ENCODE results near the gene SCFD2.
"Not testable (repeated sequence)": the region's sequence is repeated elsewhere in the genome, so short reads cannot be mapped to it uniquely, and the experiment has no call there.

Gene SCFD2

DNA sequence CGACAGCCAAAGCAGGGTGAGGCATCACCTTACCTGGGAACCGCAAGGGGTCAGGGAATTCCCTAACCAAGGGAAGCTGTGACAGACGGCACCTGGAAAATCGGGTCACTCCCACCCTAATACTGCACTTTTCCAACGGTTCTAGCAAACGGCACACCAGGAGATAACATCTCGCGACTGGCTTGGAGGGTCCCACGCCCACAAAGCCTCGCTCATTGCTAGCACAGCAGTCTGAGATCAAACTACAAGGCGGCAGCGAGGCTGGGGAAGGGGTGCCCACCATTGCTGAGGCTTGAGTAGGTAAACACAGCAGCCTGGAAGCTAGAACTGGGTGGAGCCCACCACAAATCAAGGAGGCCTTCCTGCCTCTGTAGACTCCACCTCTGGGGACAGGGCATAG, 25.7 kb downstream of the SCFD2 start:
- not testable (repeated sequence) for DNase-seq

DNA sequence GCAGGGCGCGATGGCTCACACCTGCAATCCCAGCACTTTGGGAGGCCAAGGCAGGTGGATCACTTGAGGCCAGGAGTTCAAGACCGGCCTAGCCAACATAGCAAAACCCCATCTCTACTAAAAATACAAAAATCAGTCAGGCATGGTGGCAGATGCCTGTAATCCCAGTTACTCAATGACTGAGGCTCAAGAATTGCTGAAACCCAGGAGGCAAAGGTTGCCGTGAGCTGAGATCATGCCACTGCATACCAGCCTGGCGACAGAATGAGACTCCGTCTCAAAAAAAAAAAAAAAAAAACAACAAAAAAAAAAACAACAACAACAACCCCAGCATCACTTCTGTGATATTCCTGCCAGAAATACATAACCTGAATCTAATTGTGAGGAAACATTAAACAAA, 30.9 kb downstream of the SCFD2 start:
- DNase-seq, result not testable (repeated sequence)

DNA sequence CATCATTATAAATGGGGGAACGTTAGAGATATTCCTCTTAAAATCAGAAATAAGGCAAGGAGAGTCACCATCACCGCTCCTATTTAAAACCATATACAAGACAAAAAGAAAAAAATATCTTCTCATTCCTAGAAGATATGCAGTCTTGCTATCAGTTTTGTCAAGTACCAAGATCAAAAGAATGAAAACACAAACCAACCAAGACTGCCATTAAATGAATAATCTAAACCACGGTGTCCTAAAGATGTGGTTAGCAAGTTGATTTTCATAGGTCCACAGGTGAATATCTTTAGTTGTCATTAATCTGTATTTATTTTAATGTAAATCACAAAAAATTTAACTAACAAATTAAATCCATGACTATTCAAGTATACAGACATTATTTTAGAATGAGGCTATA, 39.3 kb downstream of the SCFD2 start:
- no peak for DNase-seq

DNA sequence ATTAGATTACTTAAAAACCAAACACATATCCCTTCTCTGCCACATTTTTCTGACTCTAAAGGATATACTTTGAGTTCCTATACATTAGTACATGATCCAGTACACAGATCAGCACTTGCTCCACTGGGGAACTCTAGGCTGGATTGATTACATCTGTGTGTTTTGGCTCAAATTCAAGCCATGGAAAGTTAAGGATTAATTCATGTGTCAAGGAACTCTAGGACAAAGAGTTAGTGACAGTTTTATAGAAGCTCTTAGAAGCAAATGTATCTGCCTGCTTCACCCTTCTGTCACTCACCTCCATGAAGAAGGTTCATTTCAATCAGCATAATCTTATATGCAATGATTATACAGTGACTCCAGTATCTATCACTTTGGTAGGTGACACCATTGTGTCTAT, 43.2 kb downstream of the SCFD2 start:
- DNase-seq, result no peak

DNA sequence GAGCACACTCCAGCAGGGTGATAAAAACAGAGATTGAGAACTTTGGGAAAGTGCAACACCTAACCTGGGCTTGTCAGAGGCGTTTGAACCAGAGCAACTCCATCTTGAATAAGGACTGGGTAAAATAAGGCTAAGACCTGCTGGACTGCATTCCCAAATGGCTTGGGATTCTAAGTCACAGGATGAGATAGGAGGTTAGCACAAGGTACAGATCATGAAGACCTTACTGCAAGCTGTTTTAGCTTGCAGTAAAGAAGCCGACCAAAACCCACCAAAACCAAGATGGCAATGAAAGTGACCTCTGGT, 43.9 kb downstream of the SCFD2 start:
- DNase-seq, result no peak

DNA sequence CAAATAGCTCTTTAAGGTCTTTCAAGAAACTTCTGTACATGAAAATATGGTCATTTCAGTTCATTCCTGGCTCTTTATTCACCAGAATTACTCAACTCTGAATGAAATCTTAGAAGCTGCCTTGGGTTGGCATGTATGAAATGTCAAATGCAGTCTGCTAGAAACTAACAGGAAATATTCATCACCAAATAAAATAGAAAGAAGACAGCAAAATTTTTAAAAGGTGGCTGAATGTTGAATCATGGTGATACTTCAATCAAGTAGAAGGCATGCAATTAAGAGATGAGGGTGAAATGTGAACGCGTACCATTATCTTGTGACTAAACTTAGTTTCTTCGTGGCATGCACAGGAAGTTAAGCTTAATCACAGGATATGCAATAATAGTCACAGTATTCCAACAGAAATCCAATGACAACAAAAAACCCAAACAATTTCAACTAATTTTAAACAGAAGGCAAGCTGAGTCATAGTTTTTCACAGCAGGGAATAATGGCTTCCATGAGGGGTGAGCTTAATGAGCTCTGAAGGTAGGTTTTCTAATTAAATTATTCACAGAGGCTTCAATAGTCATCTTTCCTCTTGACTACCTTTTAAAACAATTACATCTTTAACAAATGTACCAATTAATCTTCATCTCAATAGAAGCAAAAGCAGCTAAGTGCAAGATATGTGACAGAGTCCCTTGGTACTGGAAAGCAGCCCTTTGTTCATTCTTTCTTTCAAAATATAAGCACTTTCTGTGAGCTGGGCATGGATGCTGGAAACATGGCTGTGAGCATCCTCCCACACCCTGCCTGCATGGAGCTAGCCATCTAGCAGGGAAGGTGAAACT, 44.5 kb downstream of the SCFD2 start:
- DNase-seq, result no peak

DNA sequence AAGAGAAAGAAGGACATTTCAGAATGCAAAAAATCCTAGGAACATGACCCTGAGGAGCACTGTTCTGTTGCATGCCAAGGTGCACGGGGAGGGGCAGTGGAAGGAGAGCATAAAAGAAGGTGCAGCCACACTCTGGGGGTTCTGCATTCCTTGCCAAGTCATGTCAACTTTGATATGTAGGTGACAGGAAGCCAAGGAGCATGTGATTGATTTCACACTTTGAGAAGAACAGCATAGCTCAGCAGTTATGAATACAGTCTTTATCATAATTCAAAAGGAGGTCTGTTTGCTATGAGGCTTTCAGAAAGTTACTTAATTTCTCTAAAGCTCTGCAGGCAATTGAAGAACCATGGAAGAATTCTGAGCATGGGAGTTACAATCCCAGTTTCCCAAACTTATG, 50.6 kb downstream of the SCFD2 start:
- no peak for DNase-seq

DNA sequence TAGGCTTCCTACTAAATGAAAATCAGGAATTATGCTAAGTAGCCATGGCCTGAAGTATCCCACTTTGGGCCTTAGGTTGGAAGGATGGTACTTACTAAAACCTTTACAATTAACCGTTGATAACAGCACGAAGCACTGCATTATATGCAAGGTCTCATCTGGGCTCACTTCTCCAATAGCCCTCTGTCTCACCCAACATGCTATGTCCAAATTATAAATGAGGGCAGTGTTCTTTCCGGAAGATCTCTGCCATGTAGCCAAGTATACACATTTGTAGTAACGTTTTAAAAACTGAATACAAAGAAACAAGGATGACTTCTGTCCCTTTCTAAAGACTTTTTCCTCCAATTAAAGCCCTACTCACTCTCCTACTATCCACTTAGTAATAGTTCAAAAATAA, 51.6 kb downstream of the SCFD2 start:
- no peak for DNase-seq

DNA sequence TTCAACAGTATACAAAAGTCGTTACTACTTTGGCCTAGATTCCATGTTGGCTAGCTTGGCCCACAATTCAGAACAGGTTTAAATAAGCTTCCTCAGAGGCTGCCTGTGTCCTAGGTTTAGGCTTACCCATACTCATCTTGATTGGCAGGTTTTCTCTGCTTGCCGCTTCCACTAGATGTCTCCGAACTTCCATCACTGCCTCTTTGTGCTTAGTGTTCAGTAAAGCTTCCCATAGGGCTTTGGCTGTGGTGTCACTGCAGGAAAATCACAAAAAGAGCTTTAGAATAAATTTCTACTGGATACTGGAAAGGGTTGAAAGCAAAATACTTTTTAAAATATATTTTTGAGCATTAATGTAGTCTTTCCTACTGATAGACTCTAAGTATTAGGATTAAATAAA, 52.4 kb downstream of the SCFD2 start:
- no peak for DNase-seq

DNA sequence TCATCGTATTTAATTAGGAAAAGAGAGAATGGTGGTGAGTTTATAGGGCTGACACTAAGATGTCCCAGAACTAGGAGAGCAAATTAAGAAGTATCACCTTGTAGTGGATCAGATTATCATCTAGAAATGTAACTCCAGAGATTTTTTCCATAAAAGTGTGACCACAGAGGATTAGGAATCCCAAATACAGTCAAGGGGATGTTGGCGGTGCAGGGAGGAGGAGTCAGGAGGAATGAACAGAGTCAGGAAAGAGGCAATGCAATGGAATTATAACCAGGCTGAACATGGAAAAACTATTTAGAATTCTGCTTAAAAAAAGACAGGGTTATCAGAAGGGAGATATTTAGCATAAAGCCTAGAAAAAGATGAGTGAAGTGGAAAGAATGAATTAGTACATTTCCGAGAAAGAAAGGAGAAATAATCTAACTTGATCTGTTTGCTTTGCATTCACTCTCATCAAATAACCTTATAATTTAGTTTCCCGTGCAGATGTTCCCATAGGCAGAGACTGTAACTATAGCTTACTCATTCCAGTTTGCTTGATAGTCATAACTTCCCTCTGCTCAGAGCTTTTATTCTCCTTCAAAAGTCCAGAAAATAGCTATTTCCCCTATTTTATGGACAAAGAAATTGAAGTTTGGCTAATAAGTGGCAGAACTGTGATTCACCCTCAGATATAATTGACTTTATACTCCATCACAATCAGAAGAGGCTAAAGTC, 56.4 kb downstream of the SCFD2 start:
- no peak for DNase-seq

DNA sequence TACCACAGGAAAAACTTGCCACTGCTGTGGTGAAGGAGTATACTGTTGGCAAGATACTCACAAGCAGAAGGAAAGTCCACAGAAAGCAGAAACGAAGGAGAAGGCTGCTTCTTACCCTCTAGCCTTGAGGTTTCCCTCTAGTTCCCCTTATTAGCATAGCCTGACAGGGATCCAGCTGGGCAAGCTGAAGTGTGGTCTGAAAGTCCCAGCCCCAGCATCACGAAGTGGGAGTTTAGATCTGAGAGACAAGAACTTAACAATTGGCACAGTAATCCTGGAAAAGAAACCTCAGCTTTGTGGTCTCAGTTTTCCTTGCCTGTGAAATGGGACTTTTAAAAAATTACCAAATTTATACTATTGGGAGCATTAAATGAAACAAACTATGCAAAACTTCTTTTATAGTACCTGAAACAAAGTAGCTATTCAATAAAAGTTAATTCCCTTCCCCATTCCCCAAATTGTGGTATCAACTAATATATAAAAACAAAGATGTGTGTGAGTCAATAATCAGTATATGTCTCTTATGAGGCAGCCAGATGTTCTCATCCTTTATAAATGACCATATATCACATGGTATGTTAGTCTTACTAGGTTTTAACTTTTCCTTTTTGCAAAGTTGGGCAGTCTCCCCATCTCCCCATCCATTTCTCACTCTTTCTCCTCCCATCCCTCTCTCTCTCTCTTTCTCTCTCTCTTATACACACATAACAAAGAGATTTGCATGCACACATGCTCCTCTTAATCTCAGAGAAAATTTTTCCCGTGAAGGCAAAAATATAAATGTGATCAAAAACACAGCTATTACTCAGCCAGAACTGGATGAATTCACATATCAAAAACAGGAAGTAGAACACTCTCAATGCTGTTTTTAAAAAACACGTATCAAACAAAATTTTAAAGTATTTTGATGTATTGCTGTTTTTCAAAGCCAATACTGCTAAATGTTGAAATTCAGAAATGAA, 57.8 kb downstream of the SCFD2 start:
- no peak for DNase-seq

DNA sequence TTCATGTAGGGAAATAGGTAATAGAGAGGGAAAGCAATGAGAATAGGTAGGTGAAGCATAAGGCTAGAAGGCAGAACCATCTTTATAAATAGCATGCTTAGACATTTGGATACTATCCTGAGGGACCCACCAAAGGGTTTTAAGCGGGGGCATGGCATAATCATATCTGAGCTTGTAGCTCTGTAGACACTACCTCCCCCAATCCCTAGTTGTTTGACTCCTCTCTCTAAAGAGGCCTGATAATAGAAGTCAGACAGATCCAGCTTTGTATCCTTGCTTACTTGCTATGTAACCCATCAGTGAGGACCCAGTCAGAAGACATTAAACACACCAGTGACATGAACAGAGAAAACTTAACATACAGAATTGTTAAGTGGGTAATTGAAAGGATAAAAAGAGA, 58.7 kb downstream of the SCFD2 start:
- DNase-seq, result no peak

DNA sequence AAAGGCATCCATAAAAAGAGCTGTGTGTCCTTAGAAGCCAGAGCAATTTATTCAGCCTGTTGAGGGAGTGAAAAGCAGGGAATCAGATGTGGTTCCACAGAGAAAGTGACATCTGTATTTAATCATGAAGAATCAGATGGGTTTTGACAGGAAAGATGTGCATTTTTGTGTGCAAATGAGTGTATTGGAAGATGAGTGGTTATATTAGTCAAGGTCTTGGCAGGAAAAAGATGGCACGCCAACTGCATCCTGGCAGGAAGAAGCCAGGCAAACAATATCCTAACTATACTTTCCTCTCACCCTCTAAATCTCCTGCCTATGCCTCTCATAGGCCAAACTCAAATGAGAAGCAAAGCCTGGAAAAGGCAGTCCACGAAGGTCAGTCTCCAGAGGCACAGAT, 59.1 kb downstream of the SCFD2 start:
- DNase-seq, result no peak

DNA sequence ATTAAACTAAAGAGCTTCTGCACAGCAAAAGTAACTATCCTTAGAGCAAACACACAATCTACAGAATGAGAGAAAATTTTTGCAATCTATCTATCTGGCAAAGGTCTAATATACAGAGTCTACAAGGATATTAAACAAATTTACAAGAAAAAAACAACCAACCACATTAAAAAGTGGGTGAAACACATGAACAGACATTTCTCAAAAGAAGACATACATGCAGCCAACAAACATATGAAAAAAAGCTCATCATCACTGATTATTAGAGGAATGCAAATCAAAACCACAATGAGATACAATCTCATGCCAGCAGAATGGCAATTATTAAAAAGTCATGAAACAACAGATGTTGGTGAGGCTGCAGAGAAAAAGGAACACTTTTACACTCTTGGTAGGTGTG, 73.7 kb downstream of the SCFD2 start:
- not testable (repeated sequence) for DNase-seq

DNA sequence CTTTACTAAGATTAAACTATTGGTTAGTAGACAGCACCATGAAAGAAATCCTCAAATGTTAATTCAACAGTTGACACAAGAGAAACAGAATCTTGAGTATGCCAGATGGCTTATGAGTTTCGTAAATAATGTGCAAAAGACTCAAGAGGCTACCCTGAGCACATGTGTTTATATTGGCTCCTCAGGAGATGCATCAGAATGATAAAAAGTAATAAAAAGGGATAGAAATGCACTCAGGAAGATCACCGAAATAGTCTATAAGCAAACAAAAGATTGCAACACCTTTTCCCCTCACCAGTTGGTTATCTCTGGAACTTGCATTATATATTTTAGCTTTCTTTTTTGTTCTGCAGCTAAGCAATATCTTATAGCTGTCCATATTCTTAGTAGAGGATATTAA, 84.4 kb downstream of the SCFD2 start:
- DNase-seq, result no peak

DNA sequence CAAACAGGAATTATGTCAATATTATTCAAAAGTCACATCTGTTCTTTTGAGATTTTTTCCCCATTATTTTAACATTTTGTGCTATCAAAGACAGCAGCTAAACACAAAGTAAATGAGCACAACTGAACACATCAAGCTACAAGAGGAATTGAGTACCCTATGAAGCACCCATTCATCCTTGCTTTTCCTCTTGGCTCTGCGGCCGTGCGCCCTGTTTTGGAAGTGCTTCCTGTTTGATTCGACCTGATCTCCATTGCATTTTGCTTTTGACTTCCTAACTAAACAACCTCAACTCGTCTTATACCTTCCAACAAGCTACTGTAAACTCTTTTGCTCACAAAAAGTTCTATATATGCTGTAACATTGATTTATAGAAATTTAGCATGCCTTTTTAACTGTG, 85.0 kb downstream of the SCFD2 start:
- DNase-seq, result no peak

DNA sequence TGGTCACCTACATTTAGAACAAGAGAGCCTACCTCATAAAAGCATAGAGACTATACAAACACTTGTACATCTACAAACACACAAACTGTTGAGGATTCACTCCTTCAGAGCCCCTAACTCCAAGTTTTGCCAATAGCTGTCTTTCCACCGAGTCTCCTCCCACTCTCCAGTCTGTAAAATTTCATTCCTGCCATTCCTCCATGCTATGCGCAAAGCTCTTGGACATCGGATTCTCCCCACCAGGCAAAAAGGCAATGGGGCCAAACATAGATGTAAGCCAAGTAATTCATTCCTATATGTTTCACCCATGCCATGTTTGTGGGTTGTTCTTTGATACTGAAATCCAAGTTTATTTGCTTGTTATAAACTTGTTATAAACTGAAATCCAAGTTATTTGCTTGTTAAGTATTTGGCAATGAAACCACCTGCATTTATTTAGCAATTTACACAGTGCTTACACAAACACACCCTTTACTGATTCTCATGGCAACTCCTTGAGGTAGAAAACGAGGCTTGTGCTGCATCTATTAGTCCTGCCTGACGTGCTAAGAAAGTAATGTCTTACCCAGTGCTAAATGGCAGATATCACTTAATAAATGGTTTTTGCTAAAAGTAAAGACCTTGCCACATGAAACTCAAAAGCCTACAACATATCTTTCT, 91.1 kb downstream of the SCFD2 start:
- DNase-seq, result no peak

DNA sequence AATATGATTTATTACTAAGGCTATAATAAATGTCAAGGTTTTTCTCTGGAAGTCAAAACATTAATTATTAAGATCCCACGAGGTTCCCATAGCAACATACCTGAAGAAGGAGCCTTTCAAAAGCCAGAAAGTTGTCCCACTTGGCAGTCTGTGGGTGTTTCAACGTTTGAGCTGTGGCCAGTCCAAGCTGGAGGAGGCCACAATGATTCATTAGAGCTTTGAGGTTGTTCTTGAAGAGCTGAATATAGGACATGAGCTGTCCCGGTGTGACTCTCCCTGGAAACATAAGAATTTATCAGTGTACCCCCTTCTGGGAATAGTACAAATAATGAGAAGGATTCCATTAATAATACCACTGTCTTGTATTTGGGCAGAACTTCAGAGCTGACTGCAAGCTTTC, 92.1 kb downstream of the SCFD2 start:
- DNase-seq, result no peak

DNA sequence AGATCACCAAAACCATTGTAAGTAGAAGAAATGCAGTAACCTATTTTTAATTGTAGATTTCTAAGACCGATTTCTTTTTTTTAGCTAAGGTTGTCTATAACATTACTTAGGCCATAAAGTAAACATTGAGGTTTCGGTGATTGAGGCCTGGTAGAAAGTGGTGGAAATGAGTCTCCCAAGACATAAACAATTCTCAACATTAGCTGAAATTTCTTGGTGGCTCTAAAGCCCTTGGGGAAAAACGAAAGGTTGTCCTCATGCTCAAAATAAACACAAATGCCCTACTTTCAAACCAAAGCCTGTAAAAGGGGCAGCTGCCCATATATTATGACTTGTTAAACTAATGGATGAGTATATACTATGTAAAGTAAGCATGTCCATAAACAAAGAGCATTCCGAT, 98.8 kb downstream of the SCFD2 start:
- no peak for DNase-seq

DNA sequence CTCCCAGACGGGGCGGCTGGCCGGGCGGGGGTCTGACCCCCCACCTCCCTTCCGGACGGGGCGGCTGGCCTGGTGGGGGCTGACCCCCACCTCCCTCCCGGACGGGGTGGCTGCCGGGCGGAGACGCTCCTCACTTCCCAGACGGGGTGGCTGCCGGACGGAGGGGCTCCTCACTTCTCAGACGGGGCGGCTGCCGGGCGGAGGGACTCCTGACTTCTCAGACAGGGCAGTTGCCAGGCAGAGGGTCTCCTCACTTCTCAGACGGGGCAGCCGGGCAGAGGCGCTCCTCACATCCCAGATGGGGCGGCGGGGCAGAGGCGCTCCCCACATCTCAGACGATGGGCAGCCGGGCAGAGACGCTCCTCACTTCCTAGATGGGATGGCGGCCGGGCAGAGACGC, 109.9 kb downstream of the SCFD2 start:
- DNase-seq, result not testable (repeated sequence)

DNA sequence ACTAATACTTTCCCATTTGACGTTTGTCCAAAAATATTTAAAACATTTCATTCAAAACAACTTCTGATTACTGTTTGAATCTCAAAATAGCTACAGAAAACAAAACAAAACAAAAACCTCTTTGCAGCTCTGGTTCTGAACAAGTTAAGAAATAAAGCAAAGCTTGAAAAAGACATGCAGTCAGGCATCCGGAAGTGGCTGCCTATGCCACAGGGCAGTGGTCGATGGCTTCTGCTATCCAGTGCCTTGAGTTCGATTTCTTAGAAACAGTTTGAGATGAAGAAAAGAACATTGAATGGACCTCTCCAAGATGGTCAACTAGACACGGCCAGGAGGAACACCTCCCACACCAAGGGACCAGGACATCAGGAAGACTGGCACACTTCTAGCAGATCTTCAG, 125.3 kb downstream of the SCFD2 start:
- no peak for DNase-seq

DNA sequence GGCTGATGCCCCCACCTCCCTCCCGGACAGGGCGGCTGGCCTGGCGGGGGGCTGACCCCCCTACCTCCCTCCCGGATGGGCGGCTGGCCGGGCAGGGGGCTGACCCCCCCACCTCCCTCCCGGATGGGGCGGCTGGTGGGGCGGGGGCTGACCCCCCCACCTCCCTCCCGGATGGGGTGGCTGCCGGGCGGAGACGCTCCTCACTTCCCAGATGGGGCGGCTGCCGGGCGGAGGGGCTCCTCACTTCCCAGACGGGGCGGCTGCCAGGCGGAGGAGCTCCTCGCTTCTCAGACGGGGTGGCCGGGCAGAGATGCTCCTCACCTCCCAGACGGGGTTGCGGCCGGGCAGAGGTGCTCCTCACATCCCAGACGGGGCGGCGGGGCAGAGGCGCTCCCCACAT, 127.5 kb downstream of the SCFD2 start:
- DNase-seq, result not testable (repeated sequence)

DNA sequence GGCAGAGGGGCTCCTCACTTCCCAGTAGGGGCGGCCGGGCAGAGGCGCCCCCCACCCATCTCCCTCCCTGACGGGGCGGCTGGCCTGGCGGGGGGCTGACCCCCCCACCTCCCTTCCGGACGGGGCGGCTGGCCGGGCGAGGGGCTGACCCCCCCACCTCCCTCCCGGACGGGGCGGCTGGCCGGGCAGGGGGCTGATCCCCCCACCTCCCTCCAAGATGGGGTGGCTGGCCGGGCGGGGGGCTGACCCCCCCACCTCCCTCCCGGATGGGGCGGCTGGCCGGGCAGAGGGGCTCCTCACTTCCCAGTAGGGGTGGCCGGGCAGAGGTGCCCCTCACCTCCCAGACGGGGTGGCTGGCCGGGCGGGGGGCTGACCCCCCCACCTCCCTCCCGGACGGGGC, 128.1 kb downstream of the SCFD2 start:
- not testable (repeated sequence) for DNase-seq
